Measurements from ENCODE around the gene CHD6. TPM values are rescaled to one million over a fixed set of nuclear protein-coding genes. Genes with fewer than 3 reads are reported as not detected.

The CHD6 gene, protein sequence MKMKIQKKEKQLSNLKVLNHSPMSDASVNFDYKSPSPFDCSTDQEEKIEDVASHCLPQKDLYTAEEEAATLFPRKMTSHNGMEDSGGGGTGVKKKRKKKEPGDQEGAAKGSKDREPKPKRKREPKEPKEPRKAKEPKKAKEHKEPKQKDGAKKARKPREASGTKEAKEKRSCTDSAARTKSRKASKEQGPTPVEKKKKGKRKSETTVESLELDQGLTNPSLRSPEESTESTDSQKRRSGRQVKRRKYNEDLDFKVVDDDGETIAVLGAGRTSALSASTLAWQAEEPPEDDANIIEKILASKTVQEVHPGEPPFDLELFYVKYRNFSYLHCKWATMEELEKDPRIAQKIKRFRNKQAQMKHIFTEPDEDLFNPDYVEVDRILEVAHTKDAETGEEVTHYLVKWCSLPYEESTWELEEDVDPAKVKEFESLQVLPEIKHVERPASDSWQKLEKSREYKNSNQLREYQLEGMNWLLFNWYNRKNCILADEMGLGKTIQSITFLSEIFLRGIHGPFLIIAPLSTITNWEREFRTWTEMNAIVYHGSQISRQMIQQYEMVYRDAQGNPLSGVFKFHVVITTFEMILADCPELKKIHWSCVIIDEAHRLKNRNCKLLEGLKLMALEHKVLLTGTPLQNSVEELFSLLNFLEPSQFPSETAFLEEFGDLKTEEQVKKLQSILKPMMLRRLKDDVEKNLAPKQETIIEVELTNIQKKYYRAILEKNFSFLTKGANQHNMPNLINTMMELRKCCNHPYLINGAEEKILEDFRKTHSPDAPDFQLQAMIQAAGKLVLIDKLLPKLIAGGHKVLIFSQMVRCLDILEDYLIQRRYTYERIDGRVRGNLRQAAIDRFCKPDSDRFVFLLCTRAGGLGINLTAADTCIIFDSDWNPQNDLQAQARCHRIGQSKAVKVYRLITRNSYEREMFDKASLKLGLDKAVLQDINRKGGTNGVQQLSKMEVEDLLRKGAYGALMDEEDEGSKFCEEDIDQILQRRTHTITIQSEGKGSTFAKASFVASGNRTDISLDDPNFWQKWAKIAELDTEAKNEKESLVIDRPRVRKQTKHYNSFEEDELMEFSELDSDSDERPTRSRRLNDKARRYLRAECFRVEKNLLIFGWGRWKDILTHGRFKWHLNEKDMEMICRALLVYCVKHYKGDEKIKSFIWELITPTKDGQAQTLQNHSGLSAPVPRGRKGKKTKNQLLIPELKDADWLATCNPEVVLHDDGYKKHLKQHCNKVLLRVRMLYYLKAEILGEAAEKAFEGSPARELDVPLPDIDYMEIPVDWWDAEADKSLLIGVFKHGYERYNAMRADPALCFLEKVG (N-terminal part only)
- total RNA-seq (2022) (80.5 and 88.1 TPM in 2 replicates), Bru-seq, nascent RNA (percentile 95 among the genes with signal in this experiment), BruChase-seq, experiment 1, labeled RNA remaining after a 2-hour chase (percentile 87 among the genes with signal in this experiment), BruChase-seq, experiment 2, labeled RNA remaining after a 6-hour chase (percentile 84 among the genes with signal in this experiment)
- long read RNA-seq, partial matches to known transcripts, result 16 of 20 reads
- long read RNA-seq, other reads (novel, unspliced or antisense), result 3 of 20 reads

DNA sequence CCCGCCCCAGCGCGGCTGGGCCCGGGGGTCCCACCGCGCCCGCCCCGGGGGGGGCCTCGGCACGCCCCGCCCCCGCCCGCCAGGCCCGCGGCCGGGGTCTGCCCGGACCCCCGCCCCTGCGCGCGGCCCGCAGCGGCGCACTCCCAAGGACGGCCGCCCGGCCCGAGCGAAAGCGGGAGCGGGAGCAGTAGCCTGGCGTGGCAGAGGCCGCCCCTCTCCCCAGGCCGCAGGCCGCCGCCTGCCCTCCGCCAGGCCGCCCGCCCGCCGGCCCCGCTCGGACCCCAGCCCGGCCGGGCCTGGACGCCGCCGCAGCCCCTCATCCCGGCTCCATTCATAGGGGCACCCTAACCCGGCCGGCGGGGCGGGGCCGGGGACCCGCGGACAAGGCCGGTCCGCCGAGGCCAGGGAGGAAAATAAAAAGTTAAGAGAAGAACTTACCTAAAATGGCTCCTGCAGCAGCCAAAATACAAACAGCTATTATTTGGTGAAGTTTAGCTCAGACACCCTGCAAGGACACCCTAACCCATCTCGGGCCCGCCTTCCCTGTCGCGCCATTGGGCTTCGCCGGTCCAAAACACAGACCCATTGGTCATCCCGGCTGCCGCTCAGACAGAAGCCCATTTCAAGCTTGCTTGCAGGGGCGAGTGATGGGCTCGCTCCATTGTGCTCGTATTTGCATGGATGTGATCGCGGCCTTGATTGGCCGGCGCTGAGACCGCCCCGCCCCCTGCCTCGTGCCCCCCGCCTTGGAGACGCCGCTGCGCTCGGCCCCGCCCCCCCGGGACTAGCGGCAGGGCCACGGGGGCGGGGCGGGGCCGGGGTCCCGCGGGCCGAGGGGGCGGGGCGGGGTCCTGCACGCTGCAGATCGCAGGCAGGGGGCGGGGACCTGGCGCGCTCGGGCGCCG, at the start of gene CHD6:
CHD6 (minus strand) TSS at position 476 of the 905 bp plus-strand sequence. CDS start 67,040 bp downstream, outside the sequence.
- intact Hi-C loops (cut with micrococcal nuclease; ENCODE audit: unreplicated experiment), result loop anchor here (1.0 to 2.0 kb wide), 4 partner anchors 32 to 277 kb away; partner anchors contain the start of gene LPIN3
- POLR2A ChIA-PET, result interaction anchor here (0.6 to 1.1 kb wide), 7 partner anchors 25 to 930 kb away, joined by 3 to 11 read pairs (median 4); no protein-coding TSS in a partner anchor

DNA sequence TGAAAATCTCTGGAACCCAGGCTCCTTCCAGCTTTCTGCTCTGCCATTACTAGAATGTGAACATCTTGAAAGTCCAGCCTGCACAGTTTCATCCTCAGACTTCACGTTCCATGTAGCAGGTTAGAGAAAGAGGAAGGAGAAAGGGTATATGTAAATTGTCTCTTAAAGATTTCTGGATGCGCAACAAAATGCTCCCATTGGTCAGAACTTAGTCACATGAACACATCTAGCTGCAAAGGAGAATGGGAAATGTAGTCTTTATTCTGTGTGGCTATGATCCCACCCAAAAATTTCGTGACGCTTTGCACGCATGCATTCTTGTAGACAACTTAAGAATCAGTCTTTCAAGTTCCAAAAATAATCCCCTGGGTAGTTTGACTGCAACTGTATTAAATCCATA, 46.4 kb upstream of the CHD6 start:
- TF ChIP-seq, protein P1, sequence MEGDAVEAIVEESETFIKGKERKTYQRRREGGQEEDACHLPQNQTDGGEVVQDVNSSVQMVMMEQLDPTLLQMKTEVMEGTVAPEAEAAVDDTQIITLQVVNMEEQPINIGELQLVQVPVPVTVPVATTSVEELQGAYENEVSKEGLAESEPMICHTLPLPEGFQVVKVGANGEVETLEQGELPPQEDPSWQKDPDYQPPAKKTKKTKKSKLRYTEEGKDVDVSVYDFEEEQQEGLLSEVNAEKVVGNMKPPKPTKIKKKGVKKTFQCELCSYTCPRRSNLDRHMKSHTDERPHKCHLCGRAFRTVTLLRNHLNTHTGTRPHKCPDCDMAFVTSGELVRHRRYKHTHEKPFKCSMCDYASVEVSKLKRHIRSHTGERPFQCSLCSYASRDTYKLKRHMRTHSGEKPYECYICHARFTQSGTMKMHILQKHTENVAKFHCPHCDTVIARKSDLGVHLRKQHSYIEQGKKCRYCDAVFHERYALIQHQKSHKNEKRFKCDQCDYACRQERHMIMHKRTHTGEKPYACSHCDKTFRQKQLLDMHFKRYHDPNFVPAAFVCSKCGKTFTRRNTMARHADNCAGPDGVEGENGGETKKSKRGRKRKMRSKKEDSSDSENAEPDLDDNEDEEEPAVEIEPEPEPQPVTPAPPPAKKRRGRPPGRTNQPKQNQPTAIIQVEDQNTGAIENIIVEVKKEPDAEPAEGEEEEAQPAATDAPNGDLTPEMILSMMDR (IDR thresholded peaks at IDR 0.05; ENCODE audit: insufficient read depth in 1 of 2, low read depth in 1 of 2, low read length in 1 of 2, severe bottlenecking in 1 of 2, unreplicated experiment in 1 of 2), result no peak
- BruUV-seq (replicated peaks), result no TSS peak
- Histone ChIP-seq H3K4me1 (no peaks in the 10 kb centered on the region), H3K36me3 (ENCODE audit: control insufficient read depth, insufficient read depth, low read length) (no peaks in the 10 kb centered on the region), H3K9me3 (no peaks in the 10 kb centered on the region), H3K27me3 (replicated peaks; ENCODE audit: control insufficient read depth, insufficient read depth, low read length) (no peaks in the 10 kb centered on the region), H3K4me3 (ENCODE audit: low read depth, low read length) (no peak overlapping the region)
- no peak overlapping the region for H3K27ac Mint-ChIP-seq (ENCODE audit: unreplicated experiment)
- peaks cover 3% of the 10 kb centered on the region for H3K4me1 Mint-ChIP-seq (ENCODE audit: low read depth, unreplicated experiment)
- peak overlapping the region; percentile 55 for H3K4me3 Mint-ChIP-seq (ENCODE audit: unreplicated experiment)
- POLR2A ChIA-PET, result interaction anchor here (0.6 to 0.7 kb wide), 3 partner anchors 43 to 995 kb away, joined by 3 to 9 read pairs (median 3); no protein-coding TSS in a partner anchor
- CTCF ChIA-PET, result interaction anchor here (0.6 to 1.0 kb wide), 2 partner anchors 10 to 93 kb away, joined by 3 read pairs; no protein-coding TSS in a partner anchor
- no peaks in the 10 kb centered on the region for H3K9me3 Mint-ChIP-seq (ENCODE audit: unreplicated experiment)
- DNase-seq, result peak in 1 of 2 experiments; percentile 20
- H3K36me3 Mint-ChIP-seq (ENCODE audit: insufficient read depth, unreplicated experiment), result no peaks in the 10 kb centered on the region
- no peaks in the 10 kb centered on the region for H3K27me3 Mint-ChIP-seq (ENCODE audit: insufficient read depth, unreplicated experiment)
- intact Hi-C loops (cut with micrococcal nuclease; ENCODE audit: unreplicated experiment), result no loop called here

More for the DNA sequence above, at the start of gene CHD6:
- H3K4me3 ChIP-seq (ENCODE audit: low read depth, low read length), result peak within 1 kb of the TSS; percentile 67
- Mint-ChIP-seq H3K9me3 (ENCODE audit: unreplicated experiment) (no peaks in the 10 kb centered on the region), H3K36me3 (ENCODE audit: insufficient read depth, unreplicated experiment) (peaks cover 10% of the 10 kb centered on the region), H3K27ac (ENCODE audit: unreplicated experiment) (peak within 1 kb of the TSS; percentile 67), H3K27me3 (ENCODE audit: insufficient read depth, unreplicated experiment) (no peaks in the 10 kb centered on the region), H3K4me1 (ENCODE audit: low read depth, unreplicated experiment) (peaks cover 42% of the 10 kb centered on the region), H3K4me3 (ENCODE audit: unreplicated experiment) (peak within 1 kb of the TSS; percentile 86)
- TF ChIP-seq, protein P1 (IDR thresholded peaks at IDR 0.05; ENCODE audit: insufficient read depth in 1 of 2, low read depth in 1 of 2, low read length in 1 of 2, severe bottlenecking in 1 of 2, unreplicated experiment in 1 of 2), result no peak
- H3K36me3 ChIP-seq (ENCODE audit: control insufficient read depth, insufficient read depth, low read length), result 0 out of 2 replicates have a peak, but pooled peaks cover 3% of the 10 kb centered on the region
- H3K4me1 ChIP-seq, result peaks cover 26% of the 10 kb centered on the region
- H3K27me3 ChIP-seq (replicated peaks; ENCODE audit: control insufficient read depth, insufficient read depth, low read length), result no peaks in the 10 kb centered on the region
- no TSS peak for BruUV-seq (replicated peaks)
- no peaks in the 10 kb centered on the region for H3K9me3 ChIP-seq
- peak; percentile 100 for DNase-seq
- CTCF ChIA-PET, result interaction anchor here (0.6 to 4.1 kb wide), 16 partner anchors 9 to 725 kb away, joined by 3 to 29 read pairs (median 4); partner anchors contain the start of gene LPIN3
